K562 (cell line): Measurements from ENCODE around the gene TNRC6B. TPM values are rescaled to one million over a fixed set of nuclear protein-coding genes. Genes with fewer than 3 reads are reported as not detected.
A peak's percentile ranks its signal among the peaks of the same experiment; 100 is the strongest.

ENCODE experiments used
- CBFA2T3 ChIP-seq: fragments of 450-650 bp; IDR thresholded peaks from 2 replicates; pipeline ENCODE4 v1.6.1; 2017
- CEBPB ChIP-seq: fragments of 450-650 bp; IDR thresholded peaks from 2 replicates; pipeline ENCODE4 v1.6.1; 2016; ENCODE audit warnings: missing genetic modification characterization, missing compliant biosample characterization
- FOS ChIP-seq: IDR thresholded peaks from 3 replicates; pipeline ENCODE4 v1.6.1; 2011; ENCODE audit not compliant: insufficient read length; ENCODE audit errors: extremely low read depth
- GABPA ChIP-seq: fragments of 200-800 bp; sonication (Bioruptor generic); conservative IDR thresholded peaks from 2 replicates; pipeline ENCODE4 v1.6.1; 2016; ENCODE audit warnings: low read depth, missing genetic modification characterization, missing compliant biosample characterization
- GTF2A2 ChIP-seq: IDR thresholded peaks from 2 replicates; pipeline ENCODE4 v1.6.1; 2016; ENCODE audit warnings: mild to moderate bottlenecking, missing genetic modification characterization, missing compliant biosample characterization
- POLR2B ChIP-seq: fragments of 450-650 bp; IDR thresholded peaks from 2 replicates; pipeline ENCODE4 v1.6.1; 2018; ENCODE audit warnings: low read depth; ENCODE audit not compliant: partially characterized antibody
- RAD21 ChIP-seq, 2 experiments: fragments of 250-450 bp in 1 of 2; fragments of 450-650 bp in 1 of 2; sonication (Bioruptor Pico) in 1 of 2; formaldehyde crosslinking in 1 of 2; IDR thresholded peaks in 1 of 2; conservative IDR thresholded peaks in 1 of 2; 2 replicates each; pipeline versions ENCODE4 v1.4.0 to v1.8.0; 2020 to 2022; ENCODE audit warnings: mild to moderate bottlenecking in 2 of 2, moderate library complexity in 1 of 2
- RNF219 ChIP-seq: fragments of 250-450 bp; sonication (Bioruptor Pico); IDR thresholded peaks from 2 replicates; pipeline ENCODE4 v1.5.0; 2022; ENCODE audit warnings: mild to moderate bottlenecking
- ZNF24 ChIP-seq: fragments of 450-650 bp; IDR thresholded peaks from 2 replicates; pipeline ENCODE4 v1.6.1; 2016
- ZNF57 ChIP-seq: fragments of 450-650 bp; formaldehyde crosslinking; IDR thresholded peaks from 2 replicates; pipeline ENCODE4 v1.4.0; 2020; ENCODE audit warnings: mild to moderate bottlenecking, moderate library complexity
- polyA plus RNA-seq, 8 experiments: library from polyadenylated mRNA; depleted of rRNA in 4 of 8; stranded (reverse) in 5 of 8; unstranded in 3 of 8; fragments of >200 nt; fragmentation: Nextera tagmentation in 2 of 8; fragmentation: Illumina TruSeq in 1 of 8; extraction: Ambion mirVana in 2 of 8; extraction: Trizol in 1 of 8; gene quantifications; 2 replicates each; pipeline versions ENCODE4 v1.2.1 to v1.2.3, GENCODE V29; 2011 to 2014; ENCODE audit warnings: inconsistent platforms in 1 of 8, missing spikeins in 1 of 8
- total RNA-seq, 7 experiments: library from RNA; depleted of rRNA in 6 of 7; stranded (reverse); fragments of >200 nt in 6 of 7; fragmentation: Illumina TruSeq in 2 of 7; extraction: Trizol in 2 of 7; gene quantifications; 2 replicates each; pipeline versions ENCODE4 v1.2.1 to v1.2.3, GENCODE V29; 2011 to 2021; ENCODE audit warnings: low replicate concordance in 1 of 7

The TNRC6B gene
- total and polyA plus RNA-seq, 9 of the 15 experiments (the other 6 are each of a cell fraction or from before 2014, with no cell fraction given) = 0.96 to 18.8 (median 10.8) TPM

DNA sequence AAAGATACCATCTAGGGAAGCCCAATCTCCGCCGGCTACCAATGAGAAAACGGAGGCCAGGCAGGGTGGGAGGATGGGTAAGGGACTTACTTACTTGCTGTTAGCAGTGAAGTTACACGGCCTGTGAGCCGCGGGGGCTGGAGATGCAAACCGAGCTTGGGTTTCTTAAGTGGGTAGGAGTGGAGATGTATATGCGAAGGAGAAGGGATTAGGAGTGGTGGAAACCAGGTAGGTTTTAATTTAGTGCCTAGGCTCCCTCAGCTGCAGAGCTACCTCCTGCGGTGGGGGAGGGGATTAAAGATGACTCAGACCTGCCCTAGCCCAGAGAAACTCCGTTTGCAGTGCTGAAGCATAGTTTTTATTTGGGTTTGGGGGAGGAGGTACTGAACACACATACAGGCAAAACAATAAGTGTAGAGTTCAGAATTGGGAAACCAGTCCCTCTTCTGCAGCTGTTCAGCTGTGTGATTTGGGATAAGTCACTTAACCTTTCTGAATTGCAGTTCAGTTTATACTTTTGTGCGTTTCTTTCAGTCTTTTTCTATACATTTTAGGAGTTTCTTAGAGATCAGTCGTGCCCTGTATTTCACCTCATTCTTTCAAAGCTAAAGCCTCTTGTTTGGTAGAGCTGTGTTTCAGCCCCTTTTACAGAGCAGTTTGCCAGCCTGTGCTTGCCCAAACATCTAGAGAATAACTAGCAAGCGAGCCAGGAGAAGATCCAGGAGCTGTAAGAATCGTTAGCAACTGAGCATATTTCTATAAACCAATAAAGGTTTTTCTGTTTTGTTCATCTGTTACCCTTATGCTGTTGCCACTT, 596 bp upstream of the TNRC6B start (continued):
- TF ChIP-seq RNF219 (no peak), RAD21 (CRISPR knock-in tag; conservative IDR thresholded peaks at IDR 0.05 in 1 of 2, IDR thresholded peaks at IDR 0.05 in 1 of 2) (peak in 1 of 2 experiments; percentile 7; a peak in 1 of 4 replicates), CEBPB (no peak), CBFA2T3 (peak; percentile 34), FOS (peak; percentile 50), GABPA (tag) (no peak), POLR2B (no peak), ZNF57 (CRISPR knock-in tag) (no peak), GTF2A2 (tag) (no peak), ZNF24 (no peak)
- TF ChIP-seq, all 486 proteins: peak for 75
